GM23338 (cell line): ENCODE results near the gene CHST15. TPM values are rescaled to one million over a fixed set of nuclear protein-coding genes. Genes with fewer than 3 reads are reported as not detected.

Experiments used
- ATAC-seq: fragments of 200-7000 bp; cut with Tn5 transposase; 3 replicates; pipeline ENCODE4 v1.9.1; 2020
- DNase-seq: peaks from one replicate; pipeline ENCODE4 v3.0.0-alpha.2; 2015; ENCODE audit warnings: low spot score
- H2AFZ ChIP-seq: fragments of 200-600 bp; sonication (generic); 2 replicates; pipeline ENCODE4 v1.8.0; 2016; ENCODE audit warnings: antibody characterized with exemption, mild to moderate bottlenecking, moderate library complexity
- H3F3A ChIP-seq: fragments of 200-600 bp; sonication (generic); replicated peaks from 2 replicates; pipeline ENCODE4 v1.8.0; 2017; ENCODE audit warnings: antibody characterized with exemption, mixed run types, low read depth
- H3K27ac ChIP-seq: fragments of 200-600 bp; sonication (generic); 2 replicates; pipeline ENCODE4 v1.6.1; 2016; ENCODE audit warnings: low read depth
- H3K27me3 ChIP-seq: fragments of 200-600 bp; sonication (generic); 2 replicates; pipeline ENCODE4 v1.8.0; 2016; ENCODE audit warnings: mild to moderate bottlenecking, mixed run types, moderate library complexity; ENCODE audit not compliant: insufficient read depth
- H3K36me3 ChIP-seq: fragments of 200-600 bp; sonication (generic); 2 replicates; pipeline ENCODE4 v1.8.0; 2016; ENCODE audit warnings: mild to moderate bottlenecking; ENCODE audit not compliant: insufficient read depth
- H3K4me1 ChIP-seq: fragments of 200-600 bp; sonication (generic); 2 replicates; pipeline ENCODE4 v1.8.0; 2016; ENCODE audit warnings: mild to moderate bottlenecking, moderate library complexity; ENCODE audit not compliant: insufficient read depth
- H3K4me2 ChIP-seq: fragments of 200-600 bp; sonication (generic); 2 replicates; pipeline ENCODE4 v1.7.1; 2017; ENCODE audit warnings: mixed run types
- H3K4me3 ChIP-seq: fragments of 200-600 bp; sonication (generic); 2 replicates; pipeline ENCODE4 v1.6.1; 2016; ENCODE audit warnings: mixed run types
- H3K79me2 ChIP-seq: fragments of 200-600 bp; sonication (generic); replicated peaks from 2 replicates; pipeline ENCODE4 v1.8.0; 2017; ENCODE audit warnings: mild to moderate bottlenecking; ENCODE audit not compliant: insufficient read depth
- H3K9me2 ChIP-seq: fragments of 200-600 bp; sonication (generic); 2 replicates; pipeline ENCODE4 v1.8.0; 2017; ENCODE audit not compliant: insufficient read depth
- H4K20me1 ChIP-seq: fragments of 200-600 bp; sonication (generic); replicated peaks from 2 replicates; pipeline ENCODE4 v1.8.0; 2017; ENCODE audit warnings: mild to moderate bottlenecking; ENCODE audit not compliant: insufficient read depth
- H3K27ac Mint-ChIP-seq: 2 replicates; pipeline ENCODE4 v1.8.0; 2020; ENCODE audit warnings: inconsistent platforms, mild to moderate bottlenecking, moderate library complexity, mixed read lengths
- H3K27me3 Mint-ChIP-seq: 3 replicates; pipeline ENCODE4 v1.8.0; 2022; ENCODE audit warnings: low read depth, mild to moderate bottlenecking, moderate library complexity, mixed read lengths, inconsistent platforms; ENCODE audit not compliant: insufficient read depth, poor library complexity
- H3K36me3 Mint-ChIP-seq: 3 replicates; pipeline ENCODE4 v1.8.0; 2021; ENCODE audit warnings: low read depth, mild to moderate bottlenecking, inconsistent platforms, moderate library complexity, mixed read lengths
- H3K4me1 Mint-ChIP-seq: 3 replicates; pipeline ENCODE4 v1.8.0; 2020; ENCODE audit warnings: mild to moderate bottlenecking, inconsistent platforms, mixed read lengths
- H3K4me3 Mint-ChIP-seq: 3 replicates; pipeline ENCODE4 v1.8.0; 2021; ENCODE audit warnings: moderate library complexity, mild to moderate bottlenecking, inconsistent platforms, mixed read lengths
- H3K9me3 Mint-ChIP-seq: 3 replicates; pipeline ENCODE4 v1.8.0; 2020; ENCODE audit warnings: moderate library complexity, mild to moderate bottlenecking, inconsistent platforms, mixed read lengths
- ETS1 ChIP-seq: IDR thresholded peaks from 2 replicates; pipeline ENCODE4 v1.6.1; 2016; ENCODE audit warnings: antibody characterized with exemption
- POLR2AphosphoS5 ChIP-seq: IDR thresholded peaks from 2 replicates; pipeline ENCODE4 v1.6.1; 2016; ENCODE audit warnings: antibody characterized with exemption, low read depth
- ZNF462 ChIP-seq: fragments of 250-450 bp; sonication (Bioruptor Pico); IDR thresholded peaks from 2 replicates; pipeline ENCODE4 v1.5.0; 2020; ENCODE audit warnings: mild to moderate bottlenecking, moderate library complexity
- polyA plus RNA-seq: library from polyadenylated mRNA; unstranded; fragments of >200 nt; fragmentation: Nextera tagmentation; extraction: Ambion mirVana; gene quantifications from 2 replicates; pipeline ENCODE4 v1.2.1, GENCODE V29; 2016
- total RNA-seq: library from RNA; depleted of rRNA; stranded (reverse); fragments of >200 nt; shearing (Covaris generic); gene quantifications from 2 replicates; pipeline ENCODE4 v1.2.3, GENCODE V29; 2014

The CHST15 gene
- total and polyA plus RNA-seq, 2 experiments from 2014 or later: 2.6 to 11.2 TPM

DNA sequence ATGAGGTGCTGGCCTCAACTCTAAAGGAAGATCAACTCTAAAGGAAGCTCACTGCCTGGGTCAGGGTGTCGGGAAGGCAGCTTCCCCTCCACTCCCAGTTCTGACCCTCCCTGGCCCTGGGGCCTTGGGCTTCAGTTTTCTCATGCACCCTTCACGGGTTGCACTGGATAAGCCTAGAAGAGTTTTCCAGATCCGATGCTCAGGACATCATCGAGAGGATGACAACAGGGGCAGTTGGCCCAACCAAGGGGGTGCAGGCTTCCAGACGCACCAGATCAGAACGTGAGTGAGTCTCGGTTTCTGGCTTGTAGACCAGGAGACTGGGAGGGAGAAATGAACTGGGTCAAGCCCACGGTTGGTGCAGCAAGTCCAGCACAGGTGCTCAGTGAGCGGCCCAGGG lies 34.2 kb upstream of the CHST15 start (continued):
- no peak for TF ChIP-seq ZNF462 (CRISPR knock-in tag)
- no peak for TF ChIP-seq POLR2AphosphoS5

DNA sequence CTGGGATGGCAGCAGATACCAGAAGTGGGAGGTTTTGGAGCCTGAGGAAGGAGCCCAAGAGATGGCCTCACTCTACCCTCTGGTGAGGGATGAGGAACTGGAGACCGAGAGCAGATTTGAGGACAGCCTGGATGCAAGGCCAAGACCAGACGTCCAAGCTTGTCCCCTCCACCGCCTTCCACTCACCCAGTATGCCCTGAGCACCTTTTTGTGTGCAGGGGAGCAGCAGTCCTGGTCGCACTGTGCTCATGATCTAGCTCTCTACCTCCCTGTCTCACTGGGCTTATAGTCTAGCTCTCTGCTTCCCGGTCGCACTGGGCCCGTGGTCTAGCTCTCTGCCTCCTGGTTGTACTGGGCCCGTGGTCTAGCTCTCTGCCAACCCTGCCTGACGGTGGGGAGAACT lies 33.6 kb upstream of the CHST15 start:
- H3K36me3 Mint-ChIP-seq: no peaks in the 10 kb centered on the region
- DNase-seq (no peak), ATAC-seq (no peak)
- no peaks in the 10 kb centered on the region for H3K27me3 Mint-ChIP-seq
- Histone ChIP-seq H4K20me1 (no peaks in the 10 kb centered on the region), H3K36me3 (no peaks in the 10 kb centered on the region), H3F3A (no peaks in the 10 kb centered on the region), H2AFZ (no peak overlapping the region), H3K27ac (no peak overlapping the region), H3K79me2 (no peaks in the 10 kb centered on the region), H3K9me2 (no peaks in the 10 kb centered on the region), H3K4me1 (no peaks in the 10 kb centered on the region), H3K4me2 (no peak overlapping the region), H3K27me3 (no peaks in the 10 kb centered on the region), H3K4me3 (no peak overlapping the region)
- no peak for TF ChIP-seq ETS1
- 0 out of 3 replicates have a peak, but pooled peaks cover 2% of the 10 kb centered on the region for H3K4me1 Mint-ChIP-seq
- no peak overlapping the region for H3K27ac Mint-ChIP-seq
- no peaks in the 10 kb centered on the region for H3K9me3 Mint-ChIP-seq
- H3K4me3 Mint-ChIP-seq: no peak overlapping the region
